Measurements from ENCODE around the gene PGF. TPM values are rescaled to one million over a fixed set of nuclear protein-coding genes. Genes with fewer than 3 reads are reported as not detected.

PGF gene
- total RNA-seq, 1 experiment from 2014 or later = 6.4 TPM

DNA sequence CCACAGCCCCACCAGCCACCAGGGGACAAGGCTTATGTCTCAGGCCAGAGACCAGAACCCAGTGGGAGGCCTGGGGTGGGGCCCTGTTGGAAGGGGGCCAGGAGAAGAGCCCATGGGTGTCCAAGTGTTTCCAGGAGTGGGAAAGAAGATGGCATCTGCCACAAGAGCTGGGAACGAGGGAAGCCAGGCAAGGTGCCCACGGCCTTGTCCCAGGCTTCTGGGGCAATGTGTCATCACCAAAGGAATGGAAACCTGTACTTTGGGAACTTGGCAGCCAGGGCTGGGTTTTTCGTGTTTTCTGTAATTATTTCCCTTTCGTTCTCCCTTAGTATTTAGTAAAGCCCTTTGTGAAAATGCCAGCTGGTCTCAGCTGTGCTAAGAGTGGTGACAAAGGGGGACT lies 5.3 kb upstream of the PGF start (continued):
- no peak for TF ChIP-seq RAD21 (IDR thresholded peaks at IDR 0.05; ENCODE audit: low read depth)
- TF ChIP-seq SP1 (IDR thresholded peaks at IDR 0.05; ENCODE audit: low read depth) = no peak
- no peak for TF ChIP-seq ZNF274 (IDR thresholded peaks at IDR 0.05; ENCODE audit: low read depth, low read length)

DNA sequence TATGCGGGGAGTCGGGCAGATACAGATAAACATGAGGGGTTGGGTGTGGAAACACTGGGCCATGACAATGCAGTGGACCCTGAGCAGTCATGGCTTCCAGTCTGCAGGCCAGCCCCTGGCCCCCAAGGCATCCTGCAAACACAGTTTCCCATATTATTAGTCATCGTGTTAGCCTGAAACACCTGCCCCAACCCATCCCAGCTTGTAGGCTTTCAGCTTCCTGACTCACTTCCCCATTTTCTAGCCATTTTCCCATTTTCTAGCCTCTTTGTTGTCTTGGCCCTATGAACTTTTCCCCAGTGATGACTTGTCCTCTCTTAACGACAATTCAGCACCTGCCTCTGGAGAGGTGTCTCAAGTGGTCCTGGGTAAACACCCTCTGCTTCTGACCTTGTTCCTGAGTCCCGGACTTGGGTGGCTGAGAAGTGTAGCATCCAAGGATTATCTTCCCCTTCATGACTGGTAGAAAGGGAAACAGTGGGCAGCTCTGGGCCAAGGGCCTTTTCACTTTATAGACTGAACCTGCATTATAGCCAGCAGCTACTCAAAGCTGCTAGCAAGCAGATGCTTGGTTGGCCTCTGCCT lies 4.3 kb upstream of the PGF start:
- no peak overlapping the region for H3K27ac ChIP-seq (ENCODE audit: low read depth, low read length)
- H3K9me2 ChIP-seq (ENCODE audit: insufficient read depth) = no peaks in the 10 kb centered on the region
- DNase-seq (ENCODE audit: low read depth, low spot score) = no peak
- no peak for ATAC-seq
- CTCF ChIA-PET = no interaction called here
- H3K9me3 ChIP-seq (ENCODE audit: control insufficient read depth in 1 of 2, insufficient read depth in 1 of 2, low read depth in 1 of 2, low read length in 2 of 2) = no peaks in the 10 kb centered on the region
- no peak for TF ChIP-seq POLR2AphosphoS5 (IDR thresholded peaks at IDR 0.05; ENCODE audit: low read depth, low read length)
- TF ChIP-seq, protein P1, sequence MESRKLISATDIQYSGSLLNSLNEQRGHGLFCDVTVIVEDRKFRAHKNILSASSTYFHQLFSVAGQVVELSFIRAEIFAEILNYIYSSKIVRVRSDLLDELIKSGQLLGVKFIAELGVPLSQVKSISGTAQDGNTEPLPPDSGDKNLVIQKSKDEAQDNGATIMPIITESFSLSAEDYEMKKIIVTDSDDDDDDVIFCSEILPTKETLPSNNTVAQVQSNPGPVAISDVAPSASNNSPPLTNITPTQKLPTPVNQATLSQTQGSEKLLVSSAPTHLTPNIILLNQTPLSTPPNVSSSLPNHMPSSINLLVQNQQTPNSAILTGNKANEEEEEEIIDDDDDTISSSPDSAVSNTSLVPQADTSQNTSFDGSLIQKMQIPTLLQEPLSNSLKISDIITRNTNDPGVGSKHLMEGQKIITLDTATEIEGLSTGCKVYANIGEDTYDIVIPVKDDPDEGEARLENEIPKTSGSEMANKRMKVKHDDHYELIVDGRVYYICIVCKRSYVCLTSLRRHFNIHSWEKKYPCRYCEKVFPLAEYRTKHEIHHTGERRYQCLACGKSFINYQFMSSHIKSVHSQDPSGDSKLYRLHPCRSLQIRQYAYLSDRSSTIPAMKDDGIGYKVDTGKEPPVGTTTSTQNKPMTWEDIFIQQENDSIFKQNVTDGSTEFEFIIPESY (IDR thresholded peaks at IDR 0.05; ENCODE audit: extremely low read depth, insufficient replicate concordance, low read length) = no peak
- TF ChIP-seq RAD21 (IDR thresholded peaks at IDR 0.05; ENCODE audit: low read depth) = no peak
- no peak for TF ChIP-seq ELF1 (IDR thresholded peaks at IDR 0.05; ENCODE audit: borderline replicate concordance, low read depth)
- TF ChIP-seq SIN3A (IDR thresholded peaks at IDR 0.05; ENCODE audit: low read depth) = no peak
- no peak for TF ChIP-seq EZH2 (IDR thresholded peaks at IDR 0.05)
- TF ChIP-seq CBX3 (IDR thresholded peaks at IDR 0.05; ENCODE audit: low read depth) = no peak
- TF ChIP-seq, protein P2, sequence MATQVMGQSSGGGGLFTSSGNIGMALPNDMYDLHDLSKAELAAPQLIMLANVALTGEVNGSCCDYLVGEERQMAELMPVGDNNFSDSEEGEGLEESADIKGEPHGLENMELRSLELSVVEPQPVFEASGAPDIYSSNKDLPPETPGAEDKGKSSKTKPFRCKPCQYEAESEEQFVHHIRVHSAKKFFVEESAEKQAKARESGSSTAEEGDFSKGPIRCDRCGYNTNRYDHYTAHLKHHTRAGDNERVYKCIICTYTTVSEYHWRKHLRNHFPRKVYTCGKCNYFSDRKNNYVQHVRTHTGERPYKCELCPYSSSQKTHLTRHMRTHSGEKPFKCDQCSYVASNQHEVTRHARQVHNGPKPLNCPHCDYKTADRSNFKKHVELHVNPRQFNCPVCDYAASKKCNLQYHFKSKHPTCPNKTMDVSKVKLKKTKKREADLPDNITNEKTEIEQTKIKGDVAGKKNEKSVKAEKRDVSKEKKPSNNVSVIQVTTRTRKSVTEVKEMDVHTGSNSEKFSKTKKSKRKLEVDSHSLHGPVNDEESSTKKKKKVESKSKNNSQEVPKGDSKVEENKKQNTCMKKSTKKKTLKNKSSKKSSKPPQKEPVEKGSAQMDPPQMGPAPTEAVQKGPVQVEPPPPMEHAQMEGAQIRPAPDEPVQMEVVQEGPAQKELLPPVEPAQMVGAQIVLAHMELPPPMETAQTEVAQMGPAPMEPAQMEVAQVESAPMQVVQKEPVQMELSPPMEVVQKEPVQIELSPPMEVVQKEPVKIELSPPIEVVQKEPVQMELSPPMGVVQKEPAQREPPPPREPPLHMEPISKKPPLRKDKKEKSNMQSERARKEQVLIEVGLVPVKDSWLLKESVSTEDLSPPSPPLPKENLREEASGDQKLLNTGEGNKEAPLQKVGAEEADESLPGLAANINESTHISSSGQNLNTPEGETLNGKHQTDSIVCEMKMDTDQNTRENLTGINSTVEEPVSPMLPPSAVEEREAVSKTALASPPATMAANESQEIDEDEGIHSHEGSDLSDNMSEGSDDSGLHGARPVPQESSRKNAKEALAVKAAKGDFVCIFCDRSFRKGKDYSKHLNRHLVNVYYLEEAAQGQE (IDR thresholded peaks at IDR 0.05; ENCODE audit: low read depth) = no peak
- no peak for TF ChIP-seq ZNF274 (IDR thresholded peaks at IDR 0.05; ENCODE audit: low read depth, low read length)
- TF ChIP-seq SP1 (IDR thresholded peaks at IDR 0.05; ENCODE audit: low read depth) = no peak
- no peak for TF ChIP-seq SRF (IDR thresholded peaks at IDR 0.05; ENCODE audit: low read depth)
- no peak for TF ChIP-seq FOSL1 (IDR thresholded peaks at IDR 0.05; ENCODE audit: low read depth)
- TF ChIP-seq EZH2phosphoT487 (IDR thresholded peaks at IDR 0.05; ENCODE audit: borderline replicate concordance) = no peak
- TF ChIP-seq YY1 (IDR thresholded peaks at IDR 0.05; ENCODE audit: extremely low read depth, insufficient replicate concordance, low read depth, low read length) = no peak
- POLR2A ChIA-PET = no interaction called here
- no peak overlapping the region for H2AFZ ChIP-seq (ENCODE audit: low read depth, low read length, poor library complexity, severe bottlenecking)
- RAD21 ChIA-PET (ENCODE audit: low non-redundant PET in 1 of 2, low total read pairs in 2 of 2, uncharacterized antibody in 2 of 2, unreplicated experiment in 2 of 2) = no interaction called here
- no peak overlapping the region for H3K4me3 ChIP-seq (replicated peaks in 1 of 2; ENCODE audit: low read depth in 1 of 2, low read length in 2 of 2)
- BruUV-seq (replicated peaks) = no TSS peak
- no peaks in the 10 kb centered on the region for H3K36me3 ChIP-seq (ENCODE audit: control insufficient read depth in 1 of 2, insufficient read depth in 2 of 2, low read length in 2 of 2)
- no peaks in the 10 kb centered on the region for H3K79me2 ChIP-seq (ENCODE audit: insufficient read depth, low read length)
- H3K4me1 ChIP-seq (ENCODE audit: control insufficient read depth in 1 of 2, insufficient read depth in 2 of 2, low read length in 2 of 2) = peaks cover 0 to 14% of the 10 kb centered on the region in 2 experiments; a peak in 1 of 4 replicates
- H3K4me2 ChIP-seq (ENCODE audit: low read length) = no peak overlapping the region
- intact Hi-C loops (cut with micrococcal nuclease) = no loop called here
- no peaks in the 10 kb centered on the region for H3K27me3 ChIP-seq (ENCODE audit: insufficient read depth, low read length)
- no peaks in the 10 kb centered on the region for H4K20me1 ChIP-seq (ENCODE audit: insufficient read depth)
- H3K9ac ChIP-seq (ENCODE audit: low read length) = no peak overlapping the region
